GM12864 (cell line): ENCODE data around the gene RPL22.

Source experiments
- DNase-seq: peaks from one replicate; pipeline ENCODE4 v3.0.0-alpha.2; 2011; ENCODE audit warnings: low read depth
- H3K4me3 ChIP-seq: 2 replicates; pipeline ENCODE4 v1.5.1; 2011; ENCODE audit warnings: mild to moderate bottlenecking, low read depth, low read length, control low read depth
- CTCF ChIP-seq: IDR thresholded peaks from 2 replicates; pipeline ENCODE4 v1.5.1; 2011; ENCODE audit warnings: low read depth, mild to moderate bottlenecking, moderate library complexity, low read length, control low read depth, inconsistent platforms; ENCODE audit errors: missing control alignments

Gene RPL22

GRCh38 chr1:6143395-6143794 is 56.0 kb downstream of the RPL22 start:
- no peak overlapping the region for H3K4me3 ChIP-seq
- no peak for TF ChIP-seq CTCF
- no peak for DNase-seq

- TF ChIP-seq CTCF, result no peak
- DNase-seq, result no peak
- no peak overlapping the region for H3K4me3 ChIP-seq
These were observed 56.7 kb downstream of the RPL22 start for GRCh38 chr1:6142734-6143133.

GRCh38 chr1:6142036-6142621 is 57.3 kb downstream of the RPL22 start:
- H3K4me3 ChIP-seq, result no peak overlapping the region
- no peak for TF ChIP-seq CTCF
- DNase-seq, result no peak

GRCh38 chr1:6141592-6141991 is 57.8 kb downstream of the RPL22 start:
- no peak for DNase-seq
- H3K4me3 ChIP-seq, result no peak overlapping the region
- TF ChIP-seq CTCF, result peak; percentile 45

GRCh38 chr1:6140413-6140812 is 59.0 kb downstream of the RPL22 start:
- H3K4me3 ChIP-seq, result no peak overlapping the region
- no peak for DNase-seq
- no peak for TF ChIP-seq CTCF

- no peak for TF ChIP-seq CTCF
- no peak for DNase-seq
- H3K4me3 ChIP-seq, result no peak overlapping the region
These were observed 61.6 kb downstream of the RPL22 start for GRCh38 chr1:6137758-6138157.

GRCh38 chr1:6136516-6137220 is 62.7 kb downstream of the RPL22 start:
- H3K4me3 ChIP-seq, result no peak overlapping the region
- no peak for DNase-seq
- TF ChIP-seq CTCF, result no peak
